ENCODE measurements around the gene PSRC1. TPM values are rescaled to one million over a fixed set of nuclear protein-coding genes. Genes with fewer than 3 reads are reported as not detected.

PSRC1 gene
- total and polyA plus RNA-seq, 12 donors, result 0.52 to 13.2 (median 2.5) TPM

- 90 to 94% (median 94%) methylated on average over 17 to 20 of the region's 20 CpGs for WGBS, 4 donors
- Histone ChIP-seq H3K9me3 (replicated peaks in 1 of 3) (no peaks in the 10 kb centered on the region), H3K27ac (no peak overlapping the region), H3K4me1 (replicated peaks in 1 of 2) (no peaks in the 10 kb centered on the region), H3K27me3 (no peaks in the 10 kb centered on the region), H3K36me3 (replicated peaks in 1 of 2) (no peaks in the 10 kb centered on the region), H3K4me3 (no peak overlapping the region)
- TF ChIP-seq POLR2A (IDR thresholded peaks at IDR 0.05) (no peak), CTCF (IDR thresholded peaks at IDR 0.05) (no peak)
- no peak for DNase-seq
- intact Hi-C loops (cut with DNase I), result loop anchor here (5.0 to 10.0 kb wide), 2 partner anchors 127 to 264 kb away; partner anchors contain the start of genes GPR61 (in 2 of the 2) and SORT1 (in 1 of the 2)
These were observed 12.2 kb downstream of the PSRC1 start for GRCh38 chr1:109270623-109271317.

GRCh38 chr1:109269981-109270622 lies 12.8 kb downstream of the PSRC1 start:
- no peak for DNase-seq
- Histone ChIP-seq H3K36me3 (replicated peaks in 1 of 2) (no peaks in the 10 kb centered on the region), H3K27me3 (no peaks in the 10 kb centered on the region), H3K9me3 (replicated peaks in 1 of 3) (no peaks in the 10 kb centered on the region), H3K4me3 (no peak overlapping the region), H3K4me1 (replicated peaks in 1 of 2) (no peaks in the 10 kb centered on the region), H3K27ac (no peak overlapping the region)
- no peak for TF ChIP-seq POLR2A (IDR thresholded peaks at IDR 0.05)
- no peak for TF ChIP-seq CTCF (IDR thresholded peaks at IDR 0.05)
- intact Hi-C loops (cut with DNase I), result loop anchor here (5.0 to 10.0 kb wide), 3 partner anchors 53 to 265 kb away; partner anchors contain the start of genes GPR61 (in 2 of the 2) and SORT1 (in 1 of the 2)
- WGBS, 4 donors, result 92 to 99% (median 93%) methylated on average over 11 to 17 of the region's 17 CpGs

GRCh38 chr1:109269212-109269980 lies 13.5 kb downstream of the PSRC1 start:
- Histone ChIP-seq H3K4me3 (no peak overlapping the region), H3K27me3 (no peaks in the 10 kb centered on the region), H3K36me3 (replicated peaks in 1 of 2) (no peaks in the 10 kb centered on the region), H3K9me3 (replicated peaks in 1 of 3) (no peaks in the 10 kb centered on the region), H3K4me1 (replicated peaks in 1 of 2) (no peaks in the 10 kb centered on the region), H3K27ac (no peak overlapping the region)
- intact Hi-C loops (cut with DNase I), result loop anchor here in 1 of 2 donors (5.0 kb wide), 1 partner anchor 52 kb away; no protein-coding TSS in a partner anchor
- 92 to 96% (median 94%) methylated on average over 11 to 33 of the region's 33 CpGs for WGBS, 4 donors
- DNase-seq, result peak in 1 of 7 donors; percentile 13
- no peak for TF ChIP-seq CTCF (IDR thresholded peaks at IDR 0.05)
- TF ChIP-seq POLR2A (IDR thresholded peaks at IDR 0.05), result no peak
